Measurements from ENCODE around the gene PCDHB5. TPM values are rescaled to one million over a fixed set of nuclear protein-coding genes. Genes with fewer than 3 reads are reported as not detected.

The PCDHB5 gene
- total RNA-seq (2021): 6.8 to 12.5 TPM (median 8.5 TPM) in 3 replicates
- Bru-seq, nascent RNA: percentile 76 among the genes with signal in this experiment
- long read RNA-seq, experiment 1, transcript PCDHB5-201 (1 exons, 3,408 nt): major isoform, 61 of 70 reads
- long read RNA-seq, experiment 1, partial matches to known transcripts: 0 of 70 reads
- long read RNA-seq, experiment 1, other reads (novel, unspliced or antisense): 9 of 70 reads
- long read RNA-seq, experiment 2, transcript PCDHB5-201 (1 exons, 3,408 nt): major isoform, 8 of 12 reads
- long read RNA-seq, experiment 2, partial matches to known transcripts: 0 of 12 reads
- long read RNA-seq, experiment 2, other reads (novel, unspliced or antisense): 4 of 12 reads
- long read RNA-seq, experiment 3, partial matches to known transcripts: 0 of 1 reads
- long read RNA-seq, experiment 3, other reads (novel, unspliced or antisense): 1 of 1 reads

DNA sequence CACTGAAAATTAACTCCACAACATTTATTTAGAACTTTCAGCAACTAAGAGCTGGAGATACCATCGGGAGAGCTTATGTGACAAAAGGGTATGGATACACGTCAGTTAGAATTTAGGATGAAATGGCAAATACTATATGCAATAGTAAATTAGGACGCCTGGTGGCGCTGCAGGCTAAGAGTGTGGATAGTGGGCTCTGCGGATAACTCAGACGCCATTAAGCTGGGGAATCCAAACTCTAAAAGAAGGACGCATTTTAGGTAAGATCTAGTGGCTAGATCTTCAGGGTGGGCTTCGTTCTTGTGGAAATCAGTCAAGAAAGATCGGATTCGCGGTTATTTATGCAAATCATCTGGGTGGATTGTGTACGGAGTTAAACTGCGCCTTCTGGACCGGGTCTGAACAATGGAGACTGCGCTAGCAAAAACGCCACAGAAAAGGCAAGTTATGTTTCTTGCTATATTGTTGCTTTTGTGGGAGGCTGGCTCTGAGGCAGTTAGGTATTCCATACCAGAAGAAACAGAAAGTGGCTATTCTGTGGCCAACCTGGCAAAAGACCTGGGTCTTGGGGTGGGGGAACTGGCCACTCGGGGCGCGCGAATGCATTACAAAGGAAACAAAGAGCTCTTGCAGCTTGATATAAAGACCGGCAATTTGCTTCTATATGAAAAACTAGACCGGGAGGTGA lies at the start of gene PCDHB5:
Gene PCDHB5 (plus strand): TSS at position 177 of the 688 bp plus-strand sequence. CDS start 229 bp downstream, at position 406.
- H3K36me3 Mint-ChIP-seq: peaks cover 24% of the 10 kb centered on the region
- ATAC-seq: peak; percentile 89
- H3K9me3 Mint-ChIP-seq: peaks cover 40% of the 10 kb centered on the region
- peaks cover 4% of the 10 kb centered on the region; the same call in 1 of the 2 replicates for H3K4me1 Mint-ChIP-seq
- peak within 1 kb of the TSS; percentile 74 for H3K4me3 Mint-ChIP-seq
- POLR2A ChIA-PET: no interaction called here
- DNase-seq (ENCODE audit: low spot score): peak; percentile 72
- H3K27ac Mint-ChIP-seq: peak within 1 kb of the TSS; percentile 64; the same call in 1 of the 2 replicates
- no peaks in the 10 kb centered on the region for H3K27me3 Mint-ChIP-seq (ENCODE audit: low read depth)
- CTCF ChIA-PET: interaction anchor here (0.6 to 4.0 kb wide), 55 partner anchors 9 to 429 kb away, joined by 3 to 45 read pairs (median 5); partner anchors contain the start of genes PCDHA10, PCDHA4, PCDHB1 and PCDHB10
- TF ChIP-seq, protein P1, sequence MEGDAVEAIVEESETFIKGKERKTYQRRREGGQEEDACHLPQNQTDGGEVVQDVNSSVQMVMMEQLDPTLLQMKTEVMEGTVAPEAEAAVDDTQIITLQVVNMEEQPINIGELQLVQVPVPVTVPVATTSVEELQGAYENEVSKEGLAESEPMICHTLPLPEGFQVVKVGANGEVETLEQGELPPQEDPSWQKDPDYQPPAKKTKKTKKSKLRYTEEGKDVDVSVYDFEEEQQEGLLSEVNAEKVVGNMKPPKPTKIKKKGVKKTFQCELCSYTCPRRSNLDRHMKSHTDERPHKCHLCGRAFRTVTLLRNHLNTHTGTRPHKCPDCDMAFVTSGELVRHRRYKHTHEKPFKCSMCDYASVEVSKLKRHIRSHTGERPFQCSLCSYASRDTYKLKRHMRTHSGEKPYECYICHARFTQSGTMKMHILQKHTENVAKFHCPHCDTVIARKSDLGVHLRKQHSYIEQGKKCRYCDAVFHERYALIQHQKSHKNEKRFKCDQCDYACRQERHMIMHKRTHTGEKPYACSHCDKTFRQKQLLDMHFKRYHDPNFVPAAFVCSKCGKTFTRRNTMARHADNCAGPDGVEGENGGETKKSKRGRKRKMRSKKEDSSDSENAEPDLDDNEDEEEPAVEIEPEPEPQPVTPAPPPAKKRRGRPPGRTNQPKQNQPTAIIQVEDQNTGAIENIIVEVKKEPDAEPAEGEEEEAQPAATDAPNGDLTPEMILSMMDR (IDR thresholded peaks at IDR 0.05): peak; percentile 72
- TF ChIP-seq ZNF263 (CRISPR knock-in tag; IDR thresholded peaks at IDR 0.05; ENCODE audit: low read depth): no peak

DNA sequence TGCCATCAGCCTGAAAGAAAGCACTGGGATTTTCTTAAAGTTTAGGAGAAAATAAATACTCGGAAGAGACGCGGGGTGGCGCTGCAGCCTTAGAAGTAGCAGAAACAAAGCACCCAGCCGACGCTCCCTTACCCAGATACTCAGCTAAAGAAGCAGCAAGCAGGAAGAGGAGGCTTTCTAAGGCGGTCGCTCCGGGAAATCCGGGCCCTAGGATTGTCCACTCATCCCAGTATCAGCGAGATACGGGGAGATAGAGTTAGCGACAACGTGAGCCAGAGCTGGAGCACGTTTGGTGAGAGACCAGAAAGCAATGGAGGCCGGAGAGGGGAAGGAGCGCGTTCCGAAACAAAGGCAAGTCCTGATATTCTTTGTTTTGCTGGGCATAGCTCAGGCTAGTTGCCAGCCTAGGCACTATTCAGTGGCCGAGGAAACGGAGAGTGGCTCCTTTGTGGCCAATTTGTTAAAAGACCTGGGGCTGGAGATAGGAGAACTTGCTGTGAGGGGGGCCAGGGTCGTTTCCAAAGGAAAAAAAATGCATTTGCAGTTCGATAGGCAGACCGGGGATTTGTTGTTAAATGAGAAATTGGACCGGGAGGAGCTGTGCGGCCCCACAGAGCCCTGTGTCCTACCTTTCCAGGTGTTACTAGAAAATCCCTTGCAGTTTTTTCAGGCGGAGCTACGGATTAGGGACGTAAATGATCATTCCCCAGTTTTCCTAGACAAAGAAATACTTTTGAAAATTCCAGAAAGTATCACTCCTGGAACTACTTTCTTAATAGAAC lies 40.3 kb upstream of the PCDHB5 start, which contains the start of gene PCDHB2:
Gene PCDHB2 (plus strand): TSS at position 135 of the 782 bp plus-strand sequence. CDS start 176 bp downstream, at position 311.
- ChIA-PET POLR2A (interaction anchor here (0.6 to 1.1 kb wide), 4 partner anchors 64 to 543 kb away, joined by 3 read pairs; partner anchors contain the start of gene TAF7), CTCF (interaction anchor here (0.5 to 2.4 kb wide), 51 partner anchors 9 to 1635 kb away, joined by 3 to 27 read pairs (median 5); partner anchors contain the start of genes PCDHA1, PCDHA10, PCDHA11 and PCDHA2)
- Mint-ChIP-seq H3K9me3 (peaks cover 14% of the 10 kb centered on the region), H3K27me3 (ENCODE audit: low read depth) (no peaks in the 10 kb centered on the region), H3K27ac (peak within 1 kb of the TSS; percentile 97), H3K4me1 (peaks cover 12% of the 10 kb centered on the region), H3K36me3 (peaks cover 20% of the 10 kb centered on the region), H3K4me3 (peak within 1 kb of the TSS; percentile 95)
- TF ChIP-seq NR3C1 (CRISPR knock-in tag; conservative IDR thresholded peaks at IDR 0.05; ENCODE audit: low read depth) (no peak), ZNF396 (CRISPR knock-in tag; IDR thresholded peaks at IDR 0.05; ENCODE audit: borderline replicate concordance) (no peak), TCF7 (CRISPR knock-in tag; IDR thresholded peaks at IDR 0.05; ENCODE audit: low read depth) (no peak), TEAD1 (CRISPR knock-in tag; IDR thresholded peaks at IDR 0.05) (0 out of 2 replicates have a peak, but pooled peaks have one; percentile 40), CREM (CRISPR knock-in tag; IDR thresholded peaks at IDR 0.05) (0 out of 2 replicates have a peak, but pooled peaks have one; percentile 27), SMAD3 (CRISPR knock-in tag; IDR thresholded peaks at IDR 0.05; ENCODE audit: borderline replicate concordance) (0 out of 2 replicates have a peak, but pooled peaks have one; percentile 29), ESRRA (CRISPR knock-in tag; IDR thresholded peaks at IDR 0.05; ENCODE audit: borderline replicate concordance) (no peak)
- TF ChIP-seq, protein P1 (IDR thresholded peaks at IDR 0.05): peak; percentile 88
- TF ChIP-seq, protein P2, sequence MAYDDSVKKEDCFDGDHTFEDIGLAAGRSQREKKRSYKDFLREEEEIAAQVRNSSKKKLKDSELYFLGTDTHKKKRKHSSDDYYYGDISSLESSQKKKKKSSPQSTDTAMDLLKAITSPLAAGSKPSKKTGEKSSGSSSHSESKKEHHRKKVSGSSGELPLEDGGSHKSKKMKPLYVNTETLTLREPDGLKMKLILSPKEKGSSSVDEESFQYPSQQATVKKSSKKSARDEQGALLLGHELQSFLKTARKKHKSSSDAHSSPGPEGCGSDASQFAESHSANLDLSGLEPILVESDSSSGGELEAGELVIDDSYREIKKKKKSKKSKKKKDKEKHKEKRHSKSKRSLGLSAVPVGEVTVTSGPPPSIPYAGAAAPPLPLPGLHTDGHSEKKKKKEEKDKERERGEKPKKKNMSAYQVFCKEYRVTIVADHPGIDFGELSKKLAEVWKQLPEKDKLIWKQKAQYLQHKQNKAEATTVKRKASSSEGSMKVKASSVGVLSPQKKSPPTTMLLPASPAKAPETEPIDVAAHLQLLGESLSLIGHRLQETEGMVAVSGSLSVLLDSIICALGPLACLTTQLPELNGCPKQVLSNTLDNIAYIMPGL (CRISPR knock-in tag; IDR thresholded peaks at IDR 0.05): 0 out of 2 replicates have a peak, but pooled peaks have one; percentile 59
- TF ChIP-seq, protein P3, sequence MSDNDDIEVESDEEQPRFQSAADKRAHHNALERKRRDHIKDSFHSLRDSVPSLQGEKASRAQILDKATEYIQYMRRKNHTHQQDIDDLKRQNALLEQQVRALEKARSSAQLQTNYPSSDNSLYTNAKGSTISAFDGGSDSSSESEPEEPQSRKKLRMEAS (CRISPR knock-in tag; IDR thresholded peaks at IDR 0.05): peak; percentile 43; the same call in 1 of the 2 replicates
- peak; percentile 94 for ATAC-seq
- DNase-seq (ENCODE audit: low spot score): peak; percentile 83
